Adrenal gland (tissue), 5 donors: ENCODE data around the gene IGFN1.

Experiments used
- CTCF ChIP-seq, 6 experiments: fragments of 450-650 bp in 4 of 6; fragments of 200-600 bp in 2 of 6; sonication (generic) in 1 of 6; IDR thresholded peaks; 1 replicate in 5 of 6; 2 replicates in 1 of 6; pipeline versions ENCODE4 v1.5.1 to v1.8.0; 2016 to 2021; ENCODE audit warnings: antibody characterized with exemption in 6 of 6, mild to moderate bottlenecking in 2 of 6, moderate library complexity in 1 of 6
- POLR2A ChIP-seq, 2 donors: fragments of 450-650 bp; IDR thresholded peaks; one replicate each; pipeline ENCODE4 v1.6.1; 2017; ENCODE audit warnings: antibody characterized with exemption in 2 of 2, mild to moderate bottlenecking in 2 of 2, moderate library complexity in 1 of 2
- donor health status: DM: no; HTN: no; CAD: no.

- TF ChIP-seq POLR2A (IDR thresholded peaks at IDR 0.05) (no peak), CTCF (IDR thresholded peaks at IDR 0.05) (no peak)
Observed at GRCh38 chr1:201145132-201145531, 45.5 kb upstream of the IGFN1 start.
